Measurements from ENCODE around the gene PTPRT.

Gene PTPRT

DNA sequence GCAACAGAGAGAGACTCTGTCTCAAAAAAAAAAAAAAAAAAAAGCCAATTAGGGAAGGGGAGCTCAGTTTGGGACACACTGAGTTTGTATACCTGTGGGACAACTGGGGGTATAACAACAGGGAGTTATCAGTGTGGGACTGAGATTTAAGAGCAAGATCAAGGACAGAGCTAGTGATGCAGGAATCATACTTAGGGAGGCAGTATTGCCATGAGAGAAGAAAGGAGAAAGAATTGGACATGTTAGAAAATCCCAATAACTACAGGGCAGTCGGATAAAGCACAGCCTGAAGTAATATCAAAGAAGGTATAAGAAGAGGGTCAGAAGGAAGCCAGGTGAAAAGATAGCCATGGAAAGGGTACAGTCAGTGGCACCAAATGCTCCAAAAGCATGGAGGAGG, 121.2 kb downstream of the PTPRT start:
- H3K27ac Mint-ChIP-seq (ENCODE audit: low read depth) = no peak overlapping the region
- no peaks in the 10 kb centered on the region for H3K27me3 Mint-ChIP-seq
- no peak for ATAC-seq (replicated peaks; ENCODE audit: extremely low read depth, poor library complexity, severe bottlenecking)
- H3K4me3 Mint-ChIP-seq = no peak overlapping the region
- peaks cover 6% of the 10 kb centered on the region for H3K9me3 Mint-ChIP-seq
- DNase-seq (ENCODE audit: low spot score in 2 of 2) = no peak
- H3K36me3 Mint-ChIP-seq (ENCODE audit: insufficient read depth) = no peaks in the 10 kb centered on the region
- no peaks in the 10 kb centered on the region for H3K4me1 Mint-ChIP-seq

DNA sequence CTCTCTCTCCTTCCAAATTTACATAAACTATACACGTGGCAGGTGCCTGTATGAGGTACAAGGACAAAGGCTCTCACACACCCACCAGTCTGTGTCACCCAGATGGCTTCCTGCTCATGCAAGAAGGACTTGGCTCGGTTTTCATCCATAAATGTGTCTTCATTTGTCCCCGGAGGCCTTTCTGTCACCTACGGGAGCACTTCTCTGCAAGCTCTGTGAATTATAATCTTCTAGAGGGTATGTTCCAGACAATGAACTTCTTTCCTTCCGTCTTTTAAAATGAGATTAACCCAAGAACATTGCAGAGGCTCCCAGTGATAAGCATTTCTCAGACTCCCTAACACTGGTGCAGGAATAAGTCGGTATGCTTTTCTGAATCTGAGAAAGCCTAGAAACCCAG, 123.6 kb downstream of the PTPRT start:
- Mint-ChIP-seq H3K36me3 (ENCODE audit: insufficient read depth) (no peaks in the 10 kb centered on the region), H3K27ac (ENCODE audit: low read depth) (no peak overlapping the region), H3K4me1 (no peaks in the 10 kb centered on the region), H3K27me3 (no peaks in the 10 kb centered on the region), H3K9me3 (peaks cover 6% of the 10 kb centered on the region), H3K4me3 (no peak overlapping the region)
- DNase-seq (ENCODE audit: low spot score in 2 of 2) = no peak
- no peak for ATAC-seq (replicated peaks; ENCODE audit: extremely low read depth, poor library complexity, severe bottlenecking)

DNA sequence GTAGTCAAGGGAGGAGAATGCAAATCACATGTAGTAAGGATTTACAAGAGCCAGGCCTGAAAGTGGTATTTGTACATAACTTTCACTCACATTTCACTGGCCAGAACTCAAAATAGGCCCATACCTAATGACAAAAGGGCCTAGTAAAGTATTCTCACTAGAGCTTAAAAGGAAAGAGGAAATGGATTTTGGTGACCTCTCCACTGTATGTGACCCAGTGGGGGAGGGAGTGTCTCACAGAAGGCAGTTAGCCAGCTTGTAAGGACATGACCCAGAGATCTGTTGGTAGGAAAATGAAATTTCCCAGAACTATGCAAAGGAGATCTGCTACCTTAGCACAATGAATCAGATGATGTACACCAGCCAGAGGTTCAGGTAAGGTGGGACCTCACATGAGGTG, 124.4 kb downstream of the PTPRT start:
- ATAC-seq (replicated peaks; ENCODE audit: extremely low read depth, poor library complexity, severe bottlenecking) = no peak
- DNase-seq (ENCODE audit: low spot score in 2 of 2) = no peak
- no peaks in the 10 kb centered on the region for H3K36me3 Mint-ChIP-seq (ENCODE audit: insufficient read depth)

DNA sequence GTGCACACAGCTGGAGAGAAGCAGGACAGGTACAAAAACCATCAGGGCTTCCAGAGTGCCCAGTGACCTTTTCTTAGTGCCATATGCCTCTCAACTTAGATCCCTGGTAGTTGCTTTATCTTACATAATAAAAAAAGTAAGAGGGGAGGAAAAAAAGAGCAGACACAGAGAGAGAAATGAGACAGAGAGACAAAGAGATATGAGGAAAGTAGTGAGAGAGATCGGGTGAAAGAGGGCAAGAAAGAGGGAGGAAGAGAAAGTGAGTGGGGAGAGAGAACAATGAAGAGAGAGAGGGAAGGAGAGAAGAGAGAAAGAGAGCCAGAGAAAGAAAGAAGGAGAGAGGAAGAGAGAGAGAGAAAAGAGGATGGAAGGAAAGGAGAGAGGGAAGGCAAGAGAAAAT, 131.6 kb downstream of the PTPRT start:
- Mint-ChIP-seq H3K9me3 (peaks cover 5% of the 10 kb centered on the region), H3K27me3 (no peaks in the 10 kb centered on the region), H3K4me3 (no peak overlapping the region), H3K27ac (ENCODE audit: low read depth) (no peak overlapping the region), H3K4me1 (no peaks in the 10 kb centered on the region), H3K36me3 (ENCODE audit: insufficient read depth) (no peaks in the 10 kb centered on the region)
- DNase-seq (ENCODE audit: low spot score in 2 of 2) (no peak), ATAC-seq (replicated peaks; ENCODE audit: extremely low read depth, poor library complexity, severe bottlenecking) (no peak)

More for the DNA sequence above, 124.4 kb downstream of the PTPRT start:
- Mint-ChIP-seq H3K27ac (ENCODE audit: low read depth) (no peak overlapping the region), H3K9me3 (peaks cover 6% of the 10 kb centered on the region), H3K27me3 (no peaks in the 10 kb centered on the region), H3K4me1 (no peaks in the 10 kb centered on the region), H3K4me3 (no peak overlapping the region)

DNA sequence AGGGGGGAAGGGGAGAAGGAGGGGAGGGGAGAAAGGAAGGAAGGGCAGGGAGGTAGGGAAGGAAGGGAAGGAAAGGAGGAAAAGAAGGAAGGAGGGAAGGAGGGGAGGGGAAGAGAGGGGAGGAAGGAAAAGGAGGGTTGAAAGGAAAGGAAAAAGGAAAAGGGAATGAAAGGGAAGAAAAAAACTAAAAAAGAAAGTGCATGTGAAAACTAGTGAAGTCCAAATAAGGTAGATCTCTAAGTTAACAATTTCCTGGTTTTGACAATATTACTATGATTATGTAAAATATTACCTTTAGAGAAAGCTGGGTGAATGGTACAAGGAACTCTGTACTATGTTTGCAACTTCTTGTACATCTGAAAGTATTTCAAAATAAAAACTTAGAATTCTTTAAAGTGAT, 132.4 kb downstream of the PTPRT start:
- no peak for DNase-seq (ENCODE audit: low spot score in 2 of 2)
- no peak overlapping the region for H3K27ac Mint-ChIP-seq (ENCODE audit: low read depth)

DNA sequence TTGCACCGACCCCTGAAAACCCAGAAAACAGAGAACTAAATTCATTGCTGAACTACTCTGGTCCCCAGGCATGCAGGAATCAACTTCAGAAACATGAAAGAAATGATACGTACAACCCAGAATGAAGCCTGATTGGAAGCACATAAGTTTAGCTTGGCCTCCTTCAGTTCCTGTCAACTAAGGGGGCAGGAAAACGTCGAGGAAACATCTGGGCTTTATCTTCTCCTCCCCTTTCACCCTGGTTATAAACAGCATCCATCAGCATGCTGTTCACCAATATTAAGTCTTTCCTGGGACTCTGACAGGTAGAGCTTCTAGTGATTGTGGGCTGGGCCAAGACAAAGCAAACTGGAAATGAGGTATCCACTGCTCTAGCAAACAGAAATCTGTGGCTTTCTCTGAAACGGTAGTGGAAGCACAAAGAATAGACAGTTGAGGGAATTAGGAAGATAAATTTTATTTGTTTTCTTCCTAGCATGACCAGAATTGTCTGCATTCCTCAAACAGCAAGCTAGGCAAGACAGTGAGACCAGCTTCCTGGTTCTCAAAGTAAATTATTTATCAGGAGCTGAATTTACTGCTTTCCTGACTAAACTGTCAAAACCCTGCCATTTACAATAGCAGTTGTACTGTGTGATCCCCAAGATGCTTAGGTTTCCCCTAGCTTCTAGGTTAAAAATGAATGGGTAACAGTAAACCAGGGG, 134.4 kb downstream of the PTPRT start:
- H3K4me1 Mint-ChIP-seq = no peaks in the 10 kb centered on the region
- no peak overlapping the region for H3K4me3 Mint-ChIP-seq
- no peak for DNase-seq (ENCODE audit: low spot score in 2 of 2)
- no peak for ATAC-seq (replicated peaks; ENCODE audit: extremely low read depth, poor library complexity, severe bottlenecking)
- H3K27ac Mint-ChIP-seq (ENCODE audit: low read depth) = no peak overlapping the region
- H3K9me3 Mint-ChIP-seq = peaks cover 5% of the 10 kb centered on the region
- H3K36me3 Mint-ChIP-seq (ENCODE audit: insufficient read depth) = no peaks in the 10 kb centered on the region
- no peaks in the 10 kb centered on the region for H3K27me3 Mint-ChIP-seq

More for the DNA sequence above, 132.4 kb downstream of the PTPRT start:
- no peaks in the 10 kb centered on the region for H3K36me3 Mint-ChIP-seq (ENCODE audit: insufficient read depth)
- no peak for ATAC-seq (replicated peaks; ENCODE audit: extremely low read depth, poor library complexity, severe bottlenecking)
- H3K9me3 Mint-ChIP-seq = peaks cover 5% of the 10 kb centered on the region
- no peak overlapping the region for H3K4me3 Mint-ChIP-seq
- no peaks in the 10 kb centered on the region for H3K27me3 Mint-ChIP-seq
- no peaks in the 10 kb centered on the region for H3K4me1 Mint-ChIP-seq

DNA sequence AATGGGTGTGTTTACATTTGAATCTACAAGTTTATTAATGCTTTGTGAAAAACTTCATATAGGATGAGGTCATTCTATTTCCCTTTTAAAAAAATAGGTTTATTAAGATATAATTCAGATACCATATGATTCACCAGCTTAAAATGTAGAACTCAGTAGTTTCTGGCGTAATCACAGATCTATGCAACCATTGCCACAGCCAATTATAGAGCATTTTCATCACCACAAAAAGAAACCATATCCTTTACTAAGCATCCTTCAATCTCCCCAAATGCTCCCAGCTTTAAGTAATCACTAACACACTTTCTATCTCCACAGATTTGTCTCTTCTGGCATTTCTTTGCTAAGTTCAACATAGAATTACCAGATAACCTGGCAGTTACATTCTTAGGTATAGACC, 137.2 kb downstream of the PTPRT start:
- Mint-ChIP-seq H3K9me3 (peaks cover 5% of the 10 kb centered on the region), H3K4me1 (no peaks in the 10 kb centered on the region), H3K36me3 (ENCODE audit: insufficient read depth) (no peaks in the 10 kb centered on the region), H3K27me3 (no peaks in the 10 kb centered on the region), H3K4me3 (no peak overlapping the region), H3K27ac (ENCODE audit: low read depth) (no peak overlapping the region)
- DNase-seq (ENCODE audit: low spot score in 2 of 2) (no peak), ATAC-seq (replicated peaks; ENCODE audit: extremely low read depth, poor library complexity, severe bottlenecking) (no peak)

DNA sequence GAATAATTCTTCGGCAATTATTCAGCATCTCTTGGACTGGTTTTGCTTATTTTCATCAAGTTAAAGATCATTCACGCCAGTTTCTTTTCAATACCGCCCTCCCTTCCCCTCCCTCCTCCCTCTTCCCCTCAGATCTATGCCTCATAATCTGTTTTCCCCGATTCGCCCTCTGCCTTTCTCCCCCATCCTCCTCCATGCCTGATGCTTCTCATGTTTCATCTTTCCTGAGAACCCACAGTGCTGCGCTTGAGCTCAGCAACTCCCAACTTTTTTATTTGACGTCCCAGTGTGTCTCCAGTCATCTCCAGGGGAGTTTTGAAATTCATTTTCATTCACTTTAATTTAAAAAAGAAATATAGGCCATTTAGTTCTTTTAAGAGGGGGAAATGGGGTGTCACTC, 142.7 kb downstream of the PTPRT start:
- ATAC-seq (replicated peaks; ENCODE audit: extremely low read depth, poor library complexity, severe bottlenecking) (no peak), DNase-seq (ENCODE audit: low spot score in 2 of 2) (no peak)
- Mint-ChIP-seq H3K27ac (ENCODE audit: low read depth) (no peak overlapping the region), H3K9me3 (peaks cover 11% of the 10 kb centered on the region), H3K36me3 (ENCODE audit: insufficient read depth) (no peaks in the 10 kb centered on the region), H3K27me3 (no peaks in the 10 kb centered on the region), H3K4me1 (no peaks in the 10 kb centered on the region), H3K4me3 (no peak overlapping the region)

DNA sequence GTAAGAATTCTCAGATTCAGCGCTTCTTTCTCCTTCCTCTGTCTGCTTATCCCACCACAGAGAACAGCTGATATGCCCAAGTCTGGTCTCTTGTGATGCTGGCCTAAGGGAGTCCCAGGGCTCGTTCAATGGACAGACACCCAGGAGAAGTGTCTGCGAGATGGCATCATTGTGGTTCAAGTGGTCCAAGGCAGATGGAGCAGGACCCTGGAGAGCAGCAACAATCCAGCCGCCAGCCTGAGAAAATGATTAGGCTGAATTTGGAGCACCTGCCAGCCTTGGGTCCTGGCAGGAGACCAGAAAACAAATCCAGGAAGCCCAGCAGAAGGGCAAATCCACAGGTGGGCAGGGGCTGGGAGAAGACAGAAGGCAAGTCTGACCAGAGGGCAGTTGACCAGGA, 145.8 kb downstream of the PTPRT start:
- H3K4me1 Mint-ChIP-seq = no peaks in the 10 kb centered on the region
- no peaks in the 10 kb centered on the region for H3K36me3 Mint-ChIP-seq (ENCODE audit: insufficient read depth)
- H3K9me3 Mint-ChIP-seq = peaks cover 11% of the 10 kb centered on the region
- no peak for ATAC-seq (replicated peaks; ENCODE audit: extremely low read depth, poor library complexity, severe bottlenecking)
- no peak overlapping the region for H3K27ac Mint-ChIP-seq (ENCODE audit: low read depth)
- H3K27me3 Mint-ChIP-seq = no peaks in the 10 kb centered on the region
- DNase-seq (ENCODE audit: low spot score in 2 of 2) = no peak
- no peak overlapping the region for H3K4me3 Mint-ChIP-seq

DNA sequence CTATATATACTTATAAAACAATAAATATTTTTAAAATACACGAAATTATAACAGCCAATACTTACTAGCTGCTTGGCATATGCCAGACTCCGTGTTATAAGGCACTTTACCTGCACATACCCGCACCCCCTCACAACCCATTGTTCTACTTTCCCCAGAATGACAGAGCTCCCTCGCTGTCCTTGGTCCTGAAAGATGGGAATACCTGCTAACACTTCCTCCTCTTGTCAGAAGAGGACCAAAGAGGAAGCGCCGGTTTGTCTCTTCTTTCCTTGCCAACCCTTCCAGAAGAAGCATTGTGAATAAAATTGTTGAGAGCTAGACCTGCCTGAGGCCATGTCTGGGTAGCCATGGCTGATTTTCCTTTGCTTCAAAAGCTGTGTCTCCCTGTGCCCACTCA, 149.3 kb downstream of the PTPRT start:
- Mint-ChIP-seq H3K4me3 (no peak overlapping the region), H3K36me3 (ENCODE audit: insufficient read depth) (no peaks in the 10 kb centered on the region), H3K27ac (ENCODE audit: low read depth) (no peak overlapping the region), H3K4me1 (no peaks in the 10 kb centered on the region), H3K27me3 (no peaks in the 10 kb centered on the region), H3K9me3 (peaks cover 5% of the 10 kb centered on the region)
- DNase-seq (ENCODE audit: low spot score in 2 of 2) (no peak), ATAC-seq (replicated peaks; ENCODE audit: extremely low read depth, poor library complexity, severe bottlenecking) (no peak)

DNA sequence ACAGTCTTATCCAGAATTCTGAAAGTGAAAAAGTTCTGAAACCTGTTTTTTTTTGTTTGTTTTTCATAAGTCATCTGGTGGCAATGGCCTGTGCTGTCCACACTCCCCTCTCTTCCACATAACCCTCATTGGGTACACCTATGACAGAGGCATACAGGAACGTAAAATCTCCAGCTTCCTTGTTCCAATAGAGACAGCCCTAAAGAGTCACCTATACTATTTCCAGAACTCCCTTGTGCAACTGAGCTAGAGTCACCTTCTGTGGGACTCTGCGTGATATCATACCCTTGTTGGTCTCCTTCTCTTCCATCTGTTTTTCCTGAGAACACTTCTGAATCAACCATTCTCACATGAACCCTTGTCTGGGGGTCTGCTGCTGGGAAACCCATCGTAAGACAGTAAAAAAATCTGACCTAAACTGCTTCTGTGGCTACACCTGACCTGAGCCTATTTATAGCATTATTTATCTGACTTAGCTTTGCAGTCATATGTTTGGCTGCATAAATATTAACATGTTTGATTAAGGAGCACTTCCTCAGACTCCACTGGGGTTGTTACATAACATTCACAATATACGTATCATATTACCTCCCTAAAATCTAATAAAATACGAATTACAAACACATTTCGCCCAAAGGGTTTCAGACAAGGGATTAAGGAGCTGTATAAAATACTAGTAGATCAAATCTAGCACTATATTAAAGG, 151.9 kb downstream of the PTPRT start:
- Mint-ChIP-seq H3K9me3 (peaks cover 3% of the 10 kb centered on the region), H3K36me3 (ENCODE audit: insufficient read depth) (no peaks in the 10 kb centered on the region), H3K27me3 (no peaks in the 10 kb centered on the region), H3K4me3 (no peak overlapping the region), H3K4me1 (no peaks in the 10 kb centered on the region), H3K27ac (ENCODE audit: low read depth) (no peak overlapping the region)
- ATAC-seq (replicated peaks; ENCODE audit: extremely low read depth, poor library complexity, severe bottlenecking) (no peak), DNase-seq (ENCODE audit: low spot score in 2 of 2) (no peak)

DNA sequence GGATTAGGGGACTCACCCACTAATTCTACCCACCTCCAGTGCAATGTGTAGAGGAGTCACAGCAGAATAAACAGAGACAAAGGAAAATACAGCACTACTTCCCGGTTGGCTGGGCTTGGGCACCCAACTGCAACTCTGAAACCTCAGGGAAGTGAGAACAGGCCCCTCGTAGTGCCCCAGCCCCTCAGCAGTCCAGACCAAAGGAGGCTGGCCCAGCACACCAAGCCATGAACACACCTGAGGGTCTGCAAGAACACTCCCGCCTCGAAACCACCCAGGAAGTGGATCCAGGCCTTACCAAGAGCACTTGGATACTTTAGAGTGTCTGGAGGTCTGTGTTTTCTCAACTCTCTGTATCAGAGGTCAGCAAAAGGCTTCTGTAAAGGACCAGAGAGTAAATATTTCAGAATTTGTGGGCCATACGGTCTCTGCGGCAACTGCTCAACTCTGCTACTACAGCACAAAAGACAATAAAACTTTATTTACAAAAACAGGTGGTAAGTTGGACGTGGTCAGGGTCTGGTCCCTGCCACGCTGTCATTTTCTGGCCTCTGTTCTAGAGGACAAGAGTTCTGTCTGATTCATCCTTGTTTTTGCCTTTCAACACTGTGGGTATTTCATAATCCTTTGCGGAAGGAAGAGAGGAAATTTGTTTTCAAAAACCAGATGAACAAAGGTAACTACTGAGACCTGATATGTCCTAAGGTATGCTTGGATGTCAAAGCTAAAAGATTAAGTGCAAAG, 154.6 kb downstream of the PTPRT start:
- DNase-seq (ENCODE audit: low spot score in 2 of 2) = no peak
- Mint-ChIP-seq H3K27ac (ENCODE audit: low read depth) (no peak overlapping the region), H3K36me3 (ENCODE audit: insufficient read depth) (no peaks in the 10 kb centered on the region), H3K4me3 (no peak overlapping the region), H3K27me3 (no peaks in the 10 kb centered on the region), H3K4me1 (no peaks in the 10 kb centered on the region), H3K9me3 (no peaks in the 10 kb centered on the region)
- ATAC-seq (replicated peaks; ENCODE audit: extremely low read depth, poor library complexity, severe bottlenecking) = no peak

DNA sequence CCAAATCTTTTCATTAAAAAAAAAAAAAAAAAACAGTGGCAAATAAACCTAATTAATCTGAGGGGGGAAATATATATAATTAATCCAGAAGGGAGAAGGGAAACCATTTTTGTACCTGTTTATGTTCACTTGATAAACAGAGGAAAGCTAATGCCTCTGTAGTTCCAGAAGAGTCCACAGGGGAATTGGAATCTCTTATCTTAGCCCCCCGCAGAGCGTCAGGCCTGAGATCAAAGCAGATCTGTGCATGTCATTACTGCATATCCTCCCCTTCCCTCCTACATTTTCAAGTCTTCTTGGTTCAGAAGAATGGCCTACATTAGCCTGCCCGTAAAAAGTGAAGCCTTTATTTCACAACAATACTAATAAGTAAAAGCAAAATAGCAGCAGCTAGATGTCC, 157.2 kb downstream of the PTPRT start:
- no peaks in the 10 kb centered on the region for H3K4me1 Mint-ChIP-seq
- H3K27me3 Mint-ChIP-seq = no peaks in the 10 kb centered on the region
- no peak overlapping the region for H3K27ac Mint-ChIP-seq (ENCODE audit: low read depth)
- ATAC-seq (replicated peaks; ENCODE audit: extremely low read depth, poor library complexity, severe bottlenecking) (no peak), DNase-seq (ENCODE audit: low spot score in 2 of 2) (no peak)
- no peak overlapping the region for H3K4me3 Mint-ChIP-seq
- no peaks in the 10 kb centered on the region for H3K36me3 Mint-ChIP-seq (ENCODE audit: insufficient read depth)
- H3K9me3 Mint-ChIP-seq = no peaks in the 10 kb centered on the region
